SKM-1 treated with dmso at 0.1 percent for 144 hours (cell line): ENCODE measurements around the gene RAB44.
A peak's percentile ranks its signal among the peaks of the same experiment; 100 is the strongest.

Experiments
- DNase-seq: peaks from one replicate; lab custom pipeline; 2025; ENCODE audit not compliant: unreplicated experiment; lab: John Stamatoyannopoulos, UW

Gene RAB44

DNA sequence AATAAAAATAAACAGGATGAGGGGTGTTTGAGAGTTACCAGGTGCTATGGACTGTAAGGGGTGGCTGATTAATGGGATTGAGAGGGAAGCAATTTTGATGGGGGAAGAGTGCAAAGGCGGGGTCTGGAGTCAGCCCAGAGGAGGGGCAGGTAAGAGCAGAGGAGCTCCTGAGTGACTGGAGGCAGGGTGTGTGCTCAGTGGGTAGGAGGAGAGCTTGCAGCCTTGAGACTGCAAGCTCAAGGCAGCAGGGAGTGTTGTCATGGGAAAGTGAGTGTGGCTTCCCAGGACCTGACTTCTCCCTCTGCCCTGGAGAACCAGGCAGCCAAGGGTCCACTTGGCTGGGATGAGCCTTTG is 54.2 kb downstream of the RAB44 start:
- DNase-seq: no peak

GRCh38 chr6:36752187-36752885 is 54.7 kb downstream of the RAB44 start:
- DNase-seq: peak; percentile 28

DNA sequence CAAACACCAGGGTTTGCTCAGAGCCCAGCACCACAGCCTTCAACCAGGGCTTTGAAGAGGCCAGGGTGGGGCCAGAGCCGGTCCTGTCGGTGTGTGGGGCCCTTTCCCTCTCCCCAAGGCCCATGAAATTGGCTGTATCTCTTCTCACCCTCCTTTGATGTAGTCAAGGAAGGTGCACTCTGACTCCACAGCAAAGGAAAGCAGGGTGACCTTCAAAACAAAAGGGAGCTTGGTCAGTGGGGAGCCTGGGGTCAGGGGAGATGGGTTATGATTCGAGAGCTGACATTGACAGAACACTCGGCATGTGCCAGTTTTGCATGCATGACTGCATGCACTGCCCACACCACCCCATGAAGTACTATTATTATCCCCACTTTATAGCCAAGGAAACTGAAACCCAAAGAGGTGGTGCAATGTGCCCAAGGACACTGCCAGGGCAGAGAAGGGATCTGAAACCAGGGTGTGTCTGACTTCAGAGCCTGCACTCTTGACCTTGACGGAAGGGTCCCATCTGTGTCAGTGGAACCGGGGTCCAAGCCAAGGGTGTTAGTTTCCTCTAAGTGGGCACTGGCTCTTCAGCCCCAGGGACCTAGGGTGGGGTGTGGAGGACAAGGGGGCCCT is 55.4 kb downstream of the RAB44 start:
- peak; percentile 54 for DNase-seq

DNA sequence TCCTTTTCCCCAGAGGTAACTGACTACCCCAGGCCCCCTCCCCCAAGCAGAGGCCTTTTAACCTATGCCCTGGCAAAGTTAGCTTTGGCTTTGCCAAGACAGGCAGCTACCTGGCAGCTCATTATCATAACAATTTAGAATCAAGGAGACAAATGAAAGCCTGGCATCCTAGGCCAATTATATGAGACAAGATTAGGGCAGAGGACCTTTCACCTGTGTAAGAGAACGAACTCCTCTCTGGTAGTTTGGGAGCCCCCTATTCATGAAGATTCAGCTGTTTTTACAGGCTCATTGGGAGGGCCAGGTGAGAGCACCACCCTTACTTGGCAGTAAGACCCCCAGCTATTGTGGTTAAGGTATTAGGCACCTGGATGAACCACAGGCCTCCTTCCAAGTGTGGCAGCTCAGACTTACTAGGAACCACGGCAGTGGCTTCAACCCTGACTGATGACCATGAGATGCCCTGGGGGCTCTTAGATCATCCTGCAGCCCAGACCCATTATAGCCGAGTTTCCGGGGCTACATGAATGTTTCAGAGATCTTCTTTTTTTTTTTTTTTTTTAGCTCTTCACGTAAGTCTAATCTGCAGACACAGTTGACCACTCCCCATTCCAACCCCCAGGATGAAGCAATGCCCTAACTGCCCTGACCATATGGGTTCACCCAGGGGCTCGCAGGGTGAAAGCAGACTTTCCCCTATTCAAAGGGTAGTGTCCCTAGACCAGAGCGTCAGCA is 56.2 kb downstream of the RAB44 start:
- peak; percentile 42 for DNase-seq

GRCh38 chr6:36754582-36755434 is 57.2 kb downstream of the RAB44 start:
- no peak for DNase-seq

- DNase-seq: peak; percentile 77
Observed at GRCh38 chr6:36755435-36756348, 58.1 kb downstream of the RAB44 start.

DNA sequence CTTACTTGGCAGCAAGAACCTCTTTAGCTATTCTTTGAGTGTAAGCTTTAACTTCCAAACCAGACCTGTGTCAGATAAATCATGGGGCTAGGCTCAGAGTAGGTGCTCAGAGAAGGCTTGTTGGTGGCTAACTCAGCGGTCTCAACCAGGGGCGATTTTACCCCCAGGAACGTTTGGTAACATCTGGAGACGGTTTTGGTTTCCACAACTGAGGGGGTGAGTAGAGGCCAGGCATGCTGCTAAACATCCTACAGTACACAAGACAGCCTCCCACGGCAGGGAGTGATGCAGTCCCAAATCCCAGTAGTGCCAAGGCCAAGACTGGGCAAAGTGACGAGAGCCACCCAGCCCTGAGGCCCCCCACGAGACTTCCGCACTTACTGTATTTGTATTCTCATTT is 59.2 kb downstream of the RAB44 start:
- DNase-seq: no peak

DNA sequence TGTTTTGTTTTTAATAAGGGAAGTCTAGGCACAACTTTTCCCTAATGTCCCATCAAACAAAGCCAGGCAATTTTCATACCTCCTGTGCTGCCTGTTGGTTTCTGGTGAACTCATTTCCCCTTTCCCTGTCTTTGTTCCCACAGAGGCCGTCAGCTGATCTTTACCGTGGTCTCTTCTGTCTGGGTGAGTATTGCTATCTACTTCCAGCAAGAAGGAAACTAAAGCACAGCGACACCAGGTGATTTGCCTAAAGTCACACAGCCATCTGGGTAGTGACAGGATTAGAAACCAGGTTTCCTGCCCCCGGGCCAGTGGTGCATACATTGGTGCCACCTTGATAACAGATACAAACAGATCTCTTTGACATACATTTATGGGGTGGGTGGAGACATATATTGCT is 59.6 kb downstream of the RAB44 start:
- no peak for DNase-seq

- no peak for DNase-seq
Observed at GRCh38 chr6:36757943-36758508, 60.4 kb downstream of the RAB44 start.

DNA sequence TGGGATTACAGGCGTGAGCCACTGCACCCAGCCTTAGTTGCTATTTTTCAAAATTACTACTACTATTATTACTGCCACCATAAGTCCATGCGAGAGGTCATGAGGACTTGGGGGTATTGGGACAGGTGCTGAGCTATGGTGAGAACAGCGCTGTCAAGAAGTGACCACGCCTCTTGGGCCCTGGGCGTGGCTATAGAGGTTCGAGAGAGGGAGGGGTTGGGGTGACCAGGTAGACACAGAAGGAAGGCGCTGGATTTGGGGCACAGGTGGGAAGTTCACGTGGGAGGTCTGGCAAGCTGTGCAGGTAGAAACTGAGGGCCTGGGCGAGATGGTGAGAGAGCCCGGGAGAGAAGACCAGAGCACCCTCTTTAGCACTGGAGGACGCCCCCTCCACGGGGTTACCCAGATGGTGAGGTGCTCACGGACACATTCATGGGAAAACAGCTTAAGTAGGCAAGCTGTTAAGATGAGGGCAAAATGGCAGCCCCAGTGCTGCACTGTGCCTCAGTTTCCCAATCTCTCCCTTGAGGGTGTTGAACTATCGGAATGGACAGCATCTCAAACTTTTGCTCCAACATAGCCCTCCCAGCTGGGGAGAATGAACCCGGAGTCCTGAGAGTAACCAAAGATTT is 61.0 kb downstream of the RAB44 start:
- no peak for DNase-seq

GRCh38 chr6:36759148-36759759 is 61.6 kb downstream of the RAB44 start:
- peak; percentile 73 for DNase-seq

DNA sequence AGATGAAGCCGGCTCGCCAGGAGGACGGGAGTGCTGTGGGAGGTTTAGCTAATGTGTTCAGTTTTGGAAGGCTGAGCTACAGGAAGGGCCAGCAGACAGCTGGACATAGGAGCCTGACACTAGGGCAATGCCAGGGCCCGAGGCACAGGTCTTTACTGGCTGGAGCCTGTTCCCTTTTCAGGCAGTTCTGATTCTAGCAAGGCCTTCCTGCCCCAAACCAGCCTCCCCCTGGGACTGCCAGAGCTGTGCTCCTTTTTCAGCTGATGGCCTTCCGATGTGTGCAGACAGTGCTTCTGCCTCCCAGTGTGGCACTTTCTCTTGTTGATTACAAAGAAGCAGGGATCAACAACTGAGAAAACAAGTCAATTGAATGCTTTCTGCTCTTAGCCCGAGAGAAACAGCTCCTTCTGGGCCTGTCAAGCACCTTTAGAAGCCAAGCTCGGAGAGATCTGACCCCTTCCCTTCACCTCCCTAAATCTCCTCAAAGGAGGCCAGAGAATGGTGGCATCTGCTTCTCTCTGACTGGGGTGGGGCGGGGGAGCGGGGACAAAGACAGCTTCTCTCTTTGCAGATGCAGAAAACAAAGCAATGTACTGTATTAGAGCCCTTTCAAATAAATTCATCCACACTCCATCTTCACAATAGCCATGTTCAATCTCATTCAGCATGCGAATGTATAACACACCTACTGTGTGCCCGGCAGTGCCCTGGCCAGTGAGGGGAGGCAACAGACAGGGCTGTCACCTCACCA is 63.2 kb downstream of the RAB44 start:
- DNase-seq: no peak

- no peak for DNase-seq
Observed at GRCh38 chr6:36762123-36762522, 64.5 kb downstream of the RAB44 start.

DNA sequence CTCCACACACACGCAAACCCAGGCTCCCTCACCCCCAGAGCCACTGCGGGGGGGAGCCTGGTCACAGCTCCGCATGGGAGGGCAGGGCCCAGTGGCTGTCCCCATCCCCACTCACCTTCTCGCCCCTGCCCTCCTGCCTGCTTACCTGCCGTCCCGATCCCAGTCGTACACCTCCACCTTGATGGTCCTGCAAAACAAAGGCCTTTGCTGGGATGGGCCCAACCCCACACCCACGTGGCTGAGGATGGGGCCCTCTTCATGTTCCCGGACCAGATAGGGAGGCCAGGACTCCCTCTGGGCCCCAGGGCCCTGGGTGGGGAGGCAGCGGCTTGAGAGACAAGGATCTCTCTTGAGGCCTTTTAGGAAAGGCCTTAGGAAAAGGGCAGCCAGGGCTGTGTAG is 67.6 kb downstream of the RAB44 start:
- DNase-seq: no peak

GRCh38 chr6:36765594-36766398 is 68.2 kb downstream of the RAB44 start:
- peak; percentile 73 for DNase-seq

- no peak for DNase-seq
Observed at GRCh38 chr6:36766399-36766945, 68.8 kb downstream of the RAB44 start.

DNA sequence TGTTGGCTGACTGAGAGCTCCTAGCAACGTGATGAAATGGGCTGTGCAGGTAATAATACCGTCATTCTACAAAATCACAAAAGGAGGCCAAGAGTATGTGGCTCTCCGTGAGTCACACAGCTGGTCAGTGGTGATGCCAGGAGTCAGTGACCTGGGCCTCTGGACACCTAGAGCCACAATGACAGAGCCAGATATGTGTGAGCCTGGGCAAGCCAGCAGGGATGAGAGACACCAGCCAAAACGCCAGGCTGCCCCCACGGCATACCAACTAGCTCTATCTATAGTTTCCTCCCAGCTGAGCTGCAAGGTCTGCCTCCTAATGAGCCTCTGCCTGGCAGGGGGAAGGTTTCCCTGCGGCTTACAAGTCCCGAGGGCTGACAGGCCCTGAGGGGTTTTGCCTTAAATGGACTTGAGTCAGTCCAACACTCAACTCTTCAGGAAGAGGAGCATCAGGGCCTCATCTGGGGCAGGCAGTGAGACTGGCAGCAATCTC is 71.6 kb downstream of the RAB44 start:
- no peak for DNase-seq
